WTC11 (cell line): ENCODE measurements around the gene MYLK4. TPM values are rescaled to one million over a fixed set of nuclear protein-coding genes. Genes with fewer than 3 reads are reported as not detected.
A peak's percentile ranks its signal among the peaks of the same experiment; 100 is the strongest.

Source experiments
- ATAC-seq: fragments of 200-7000 bp; cut with Tn5 transposase; 2 replicates; pipeline ENCODE4 v1.10.0; 2021; ENCODE audit warnings: mild to moderate bottlenecking, moderate library complexity
- CTCF ChIA-PET: fragments of 300-600 bp; sonication (Branson Sonifier 250); formaldehyde crosslinking; loops from one replicate; lab custom pipeline; 2021; ENCODE audit warnings: antibody characterized with exemption; lab: Charles Lee
- POLR2A ChIA-PET: fragments of 350-600 bp; sonication (Branson Sonifier 250); formaldehyde crosslinking; loops from one replicate; lab custom pipeline; 2021; ENCODE audit warnings: antibody characterized with exemption; lab: Charles Lee
- DNase-seq: peaks from one replicate; pipeline ENCODE4 v3.0.0; 2021; ENCODE audit warnings: low spot score
- H3K27ac Mint-ChIP-seq: 2 replicates; pipeline ENCODE4 v1.8.0; 2021; ENCODE audit warnings: mixed read lengths
- H3K27me3 Mint-ChIP-seq: 2 replicates; pipeline ENCODE4 v1.8.0; 2021; ENCODE audit warnings: low read depth, mild to moderate bottlenecking, moderate library complexity, mixed read lengths
- H3K36me3 Mint-ChIP-seq: 2 replicates; pipeline ENCODE4 v1.8.0; 2021; ENCODE audit warnings: mixed read lengths
- H3K4me1 Mint-ChIP-seq: 2 replicates; pipeline ENCODE4 v1.8.0; 2022; ENCODE audit warnings: mixed read lengths
- H3K4me3 Mint-ChIP-seq: 2 replicates; pipeline ENCODE4 v1.8.0; 2021; ENCODE audit warnings: mild to moderate bottlenecking, moderate library complexity, mixed read lengths
- H3K9me3 Mint-ChIP-seq: 2 replicates; pipeline ENCODE4 v1.8.0; 2021; ENCODE audit warnings: mixed read lengths
- CREM ChIP-seq: sonication (generic); formaldehyde crosslinking; IDR thresholded peaks from 2 replicates; pipeline ENCODE4 v1.8.1; 2022; ENCODE audit warnings: mild to moderate bottlenecking, missing genetic modification reagents, moderate library complexity
- TEAD4 ChIP-seq: sonication (generic); formaldehyde crosslinking; IDR thresholded peaks from 2 replicates; pipeline ENCODE4 v1.8.0; 2022; ENCODE audit warnings: mild to moderate bottlenecking, missing genetic modification reagents
- ZNF219 ChIP-seq: sonication (generic); formaldehyde crosslinking; IDR thresholded peaks from 2 replicates; pipeline ENCODE4 v1.8.0; 2023; ENCODE audit warnings: missing genetic modification reagents, mild to moderate bottlenecking, borderline replicate concordance
- ZNF671 ChIP-seq: fragments of 250-450 bp; sonication (Bioruptor Pico); IDR thresholded peaks from 2 replicates; pipeline ENCODE4 v1.8.0; 2021; ENCODE audit warnings: mild to moderate bottlenecking
- total RNA-seq: library from RNA; stranded (reverse); gene quantifications from 3 replicates; pipeline ENCODE4 v1.2.3, GENCODE V29; 2021
- TF ChIP-seq, protein P1 (sequence below): sonication (generic); formaldehyde crosslinking; IDR thresholded peaks from 2 replicates; pipeline ENCODE4 v1.8.1; 2023; ENCODE audit warnings: mild to moderate bottlenecking, missing genetic modification reagents
- TF ChIP-seq, protein P2 (sequence below): fragments of 200-600 bp; IDR thresholded peaks from 2 replicates; pipeline ENCODE4 v1.8.0; 2022; ENCODE audit warnings: antibody characterized with exemption
- TF ChIP-seq, protein P3 (sequence below): sonication (generic); formaldehyde crosslinking; IDR thresholded peaks from 2 replicates; pipeline ENCODE4 v1.8.1; 2022; ENCODE audit warnings: low read depth, mild to moderate bottlenecking, moderate library complexity, missing genetic modification reagents, borderline replicate concordance
- TF ChIP-seq, protein P4 (sequence below): sonication (generic); formaldehyde crosslinking; IDR thresholded peaks from 2 replicates; pipeline ENCODE4 v1.8.0; 2022; ENCODE audit warnings: mild to moderate bottlenecking, missing genetic modification reagents
- TF ChIP-seq, protein P5 (sequence below): sonication (generic); formaldehyde crosslinking; IDR thresholded peaks from 2 replicates; pipeline ENCODE4 v1.8.1; 2022; ENCODE audit warnings: mild to moderate bottlenecking, missing genetic modification reagents, moderate library complexity, borderline replicate concordance
- TF ChIP-seq, protein P6 (sequence below): sonication (generic); formaldehyde crosslinking; conservative IDR thresholded peaks from 2 replicates; pipeline ENCODE4 v1.8.1; 2023; ENCODE audit warnings: mild to moderate bottlenecking, low read depth, missing genetic modification reagents, moderate library complexity

MYLK4 gene
- total RNA-seq, 1 experiment from 2014 or later = 0.13 TPM

DNA sequence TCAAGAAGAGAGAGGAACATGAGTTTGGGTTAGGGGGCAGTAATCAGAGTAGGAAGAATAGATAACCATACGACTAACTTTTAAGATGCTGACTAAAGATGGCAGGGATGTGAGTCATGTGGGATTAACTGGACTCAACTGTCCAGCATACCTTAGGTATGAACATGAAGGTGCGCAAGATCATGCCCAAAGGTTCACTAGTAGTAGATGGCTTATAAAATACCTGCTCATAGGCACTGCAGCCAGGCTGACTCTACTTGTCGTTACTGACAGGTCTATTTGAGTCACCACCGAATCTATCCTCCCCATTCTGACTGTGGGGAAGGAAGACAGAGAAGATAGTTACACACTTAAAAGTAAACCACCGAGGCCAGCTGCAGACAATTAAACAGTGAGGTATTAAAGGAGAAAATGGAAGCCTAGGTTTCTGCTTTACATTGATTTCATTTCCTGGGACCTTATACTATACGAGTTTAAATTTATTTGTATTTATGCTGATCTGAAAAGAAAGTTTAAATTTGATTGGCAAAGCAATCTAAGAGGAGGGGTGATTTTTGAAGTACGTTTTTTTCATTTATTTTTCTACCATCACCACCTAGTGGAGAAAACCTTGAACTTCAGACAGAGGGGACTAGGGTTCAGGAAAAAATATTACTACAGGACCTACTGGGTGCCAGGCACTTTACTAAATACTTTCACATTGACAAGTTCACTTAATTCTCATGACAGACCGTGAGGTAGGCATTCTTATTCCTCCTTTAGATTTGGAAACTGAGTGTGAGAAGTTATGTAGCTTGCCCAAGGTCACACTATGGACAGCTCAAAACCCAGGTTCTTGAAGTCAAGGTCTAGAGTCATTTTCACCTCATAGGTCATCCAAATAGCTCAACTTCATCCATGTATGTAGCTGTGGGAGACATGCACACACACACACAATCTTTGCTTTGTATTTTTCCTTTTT is 10.4 kb upstream of the MYLK4 start:
- no peaks in the 10 kb centered on the region for H3K36me3 Mint-ChIP-seq
- ATAC-seq (no peak), DNase-seq (no peak)
- H3K4me3 Mint-ChIP-seq = no peak overlapping the region
- no peaks in the 10 kb centered on the region for H3K27me3 Mint-ChIP-seq
- peaks cover 8% of the 10 kb centered on the region for H3K4me1 Mint-ChIP-seq
- H3K9me3 Mint-ChIP-seq = peaks cover 21% of the 10 kb centered on the region
- H3K27ac Mint-ChIP-seq = no peak overlapping the region
- ChIA-PET CTCF (interaction anchor here (0.6 to 2.3 kb wide), 7 partner anchors 11 to 191 kb away, joined by 3 to 18 read pairs (median 4); partner anchors contain the start of gene MYLK4), POLR2A (no interaction called here)
- TF ChIP-seq, protein P1, sequence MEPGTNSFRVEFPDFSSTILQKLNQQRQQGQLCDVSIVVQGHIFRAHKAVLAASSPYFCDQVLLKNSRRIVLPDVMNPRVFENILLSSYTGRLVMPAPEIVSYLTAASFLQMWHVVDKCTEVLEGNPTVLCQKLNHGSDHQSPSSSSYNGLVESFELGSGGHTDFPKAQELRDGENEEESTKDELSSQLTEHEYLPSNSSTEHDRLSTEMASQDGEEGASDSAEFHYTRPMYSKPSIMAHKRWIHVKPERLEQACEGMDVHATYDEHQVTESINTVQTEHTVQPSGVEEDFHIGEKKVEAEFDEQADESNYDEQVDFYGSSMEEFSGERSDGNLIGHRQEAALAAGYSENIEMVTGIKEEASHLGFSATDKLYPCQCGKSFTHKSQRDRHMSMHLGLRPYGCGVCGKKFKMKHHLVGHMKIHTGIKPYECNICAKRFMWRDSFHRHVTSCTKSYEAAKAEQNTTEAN (CRISPR knock-in tag) = no peak
- TF ChIP-seq, protein P2, sequence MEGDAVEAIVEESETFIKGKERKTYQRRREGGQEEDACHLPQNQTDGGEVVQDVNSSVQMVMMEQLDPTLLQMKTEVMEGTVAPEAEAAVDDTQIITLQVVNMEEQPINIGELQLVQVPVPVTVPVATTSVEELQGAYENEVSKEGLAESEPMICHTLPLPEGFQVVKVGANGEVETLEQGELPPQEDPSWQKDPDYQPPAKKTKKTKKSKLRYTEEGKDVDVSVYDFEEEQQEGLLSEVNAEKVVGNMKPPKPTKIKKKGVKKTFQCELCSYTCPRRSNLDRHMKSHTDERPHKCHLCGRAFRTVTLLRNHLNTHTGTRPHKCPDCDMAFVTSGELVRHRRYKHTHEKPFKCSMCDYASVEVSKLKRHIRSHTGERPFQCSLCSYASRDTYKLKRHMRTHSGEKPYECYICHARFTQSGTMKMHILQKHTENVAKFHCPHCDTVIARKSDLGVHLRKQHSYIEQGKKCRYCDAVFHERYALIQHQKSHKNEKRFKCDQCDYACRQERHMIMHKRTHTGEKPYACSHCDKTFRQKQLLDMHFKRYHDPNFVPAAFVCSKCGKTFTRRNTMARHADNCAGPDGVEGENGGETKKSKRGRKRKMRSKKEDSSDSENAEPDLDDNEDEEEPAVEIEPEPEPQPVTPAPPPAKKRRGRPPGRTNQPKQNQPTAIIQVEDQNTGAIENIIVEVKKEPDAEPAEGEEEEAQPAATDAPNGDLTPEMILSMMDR = peak; percentile 44

DNA sequence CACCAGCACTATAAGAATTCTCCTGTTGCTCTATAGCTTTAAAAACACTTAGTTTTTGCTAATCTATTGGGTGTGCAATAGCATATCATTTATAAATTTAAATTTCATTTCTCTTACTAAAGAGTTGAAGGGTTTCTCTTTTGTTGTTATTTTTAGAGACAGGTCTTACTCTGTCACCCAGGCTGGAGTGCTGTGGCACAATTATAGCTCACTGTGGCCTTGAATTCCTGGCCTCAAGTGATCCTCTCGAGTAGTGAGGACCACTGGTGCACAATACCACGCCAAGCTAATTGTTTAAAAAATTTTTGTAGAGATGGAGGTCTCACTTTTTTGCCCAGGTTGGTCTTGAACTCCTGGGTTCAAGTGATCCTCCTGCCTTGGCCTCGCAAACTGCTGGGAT is 8.3 kb upstream of the MYLK4 start:
- DNase-seq = no peak
- ATAC-seq = no peak
- TF ChIP-seq, protein P3, sequence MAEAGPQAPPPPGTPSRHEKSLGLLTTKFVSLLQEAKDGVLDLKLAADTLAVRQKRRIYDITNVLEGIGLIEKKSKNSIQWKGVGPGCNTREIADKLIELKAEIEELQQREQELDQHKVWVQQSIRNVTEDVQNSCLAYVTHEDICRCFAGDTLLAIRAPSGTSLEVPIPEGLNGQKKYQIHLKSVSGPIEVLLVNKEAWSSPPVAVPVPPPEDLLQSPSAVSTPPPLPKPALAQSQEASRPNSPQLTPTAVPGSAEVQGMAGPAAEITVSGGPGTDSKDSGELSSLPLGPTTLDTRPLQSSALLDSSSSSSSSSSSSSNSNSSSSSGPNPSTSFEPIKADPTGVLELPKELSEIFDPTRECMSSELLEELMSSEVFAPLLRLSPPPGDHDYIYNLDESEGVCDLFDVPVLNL = no peak
- TF ChIP-seq ZNF671 (CRISPR knock-in tag) (no peak), ZNF219 (CRISPR knock-in tag) (no peak)
- TF ChIP-seq, protein P4, sequence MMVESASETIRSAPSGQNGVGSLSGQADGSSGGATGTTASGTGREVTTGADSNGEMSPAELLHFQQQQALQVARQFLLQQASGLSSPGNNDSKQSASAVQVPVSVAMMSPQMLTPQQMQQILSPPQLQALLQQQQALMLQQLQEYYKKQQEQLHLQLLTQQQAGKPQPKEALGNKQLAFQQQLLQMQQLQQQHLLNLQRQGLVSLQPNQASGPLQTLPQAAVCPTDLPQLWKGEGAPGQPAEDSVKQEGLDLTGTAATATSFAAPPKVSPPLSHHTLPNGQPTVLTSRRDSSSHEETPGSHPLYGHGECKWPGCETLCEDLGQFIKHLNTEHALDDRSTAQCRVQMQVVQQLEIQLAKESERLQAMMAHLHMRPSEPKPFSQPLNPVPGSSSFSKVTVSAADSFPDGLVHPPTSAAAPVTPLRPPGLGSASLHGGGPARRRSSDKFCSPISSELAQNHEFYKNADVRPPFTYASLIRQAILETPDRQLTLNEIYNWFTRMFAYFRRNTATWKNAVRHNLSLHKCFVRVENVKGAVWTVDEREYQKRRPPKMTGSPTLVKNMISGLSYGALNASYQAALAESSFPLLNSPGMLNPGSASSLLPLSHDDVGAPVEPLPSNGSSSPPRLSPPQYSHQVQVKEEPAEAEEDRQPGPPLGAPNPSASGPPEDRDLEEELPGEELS (CRISPR knock-in tag) = no peak
- no peaks in the 10 kb centered on the region for H3K27me3 Mint-ChIP-seq
- H3K4me1 Mint-ChIP-seq = peaks cover under 1% of the 10 kb centered on the region
- H3K27ac Mint-ChIP-seq = no peak overlapping the region
- H3K4me3 Mint-ChIP-seq = no peak overlapping the region
- no peaks in the 10 kb centered on the region for H3K36me3 Mint-ChIP-seq
- ChIA-PET POLR2A (no interaction called here), CTCF (interaction anchor here (1.0 to 1.6 kb wide), 2 partner anchors 9 to 21 kb away, joined by 4 read pairs; no protein-coding TSS in a partner anchor)
- peaks cover 21% of the 10 kb centered on the region for H3K9me3 Mint-ChIP-seq

DNA sequence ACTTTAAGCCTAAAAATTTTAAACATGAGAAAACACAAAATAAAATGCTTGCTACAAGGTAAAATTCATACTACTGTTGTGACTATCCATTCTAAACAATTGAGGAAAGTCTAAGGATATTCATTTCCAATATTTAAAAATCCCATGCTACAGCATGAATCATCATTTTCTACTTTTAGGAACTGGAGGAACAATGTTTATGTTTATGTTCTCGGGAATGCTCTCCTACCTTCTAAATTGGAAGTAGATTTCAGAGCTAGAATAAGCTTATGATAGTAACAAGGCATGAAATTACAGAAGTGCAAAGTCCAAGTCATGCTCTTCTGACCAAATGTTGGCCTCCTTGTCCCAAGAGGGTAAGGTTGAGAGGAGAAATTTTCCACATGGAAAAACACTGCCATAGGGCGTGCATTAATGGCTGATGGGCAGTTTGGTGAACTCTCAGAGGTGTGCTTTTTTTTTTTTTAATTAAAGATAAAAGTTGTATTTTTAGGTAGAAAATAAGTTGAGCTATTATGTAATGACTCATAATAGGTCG is 6.0 kb upstream of the MYLK4 start:
- H3K27ac Mint-ChIP-seq = no peak overlapping the region
- H3K4me3 Mint-ChIP-seq = no peak overlapping the region
- H3K9me3 Mint-ChIP-seq = peaks cover 16% of the 10 kb centered on the region
- CTCF ChIA-PET = interaction anchor here (1.1 to 2.0 kb wide), 2 partner anchors 19 to 34 kb away, joined by 4 to 9 read pairs; no protein-coding TSS in a partner anchor
- no peaks in the 10 kb centered on the region for H3K36me3 Mint-ChIP-seq
- TF ChIP-seq, protein P5, sequence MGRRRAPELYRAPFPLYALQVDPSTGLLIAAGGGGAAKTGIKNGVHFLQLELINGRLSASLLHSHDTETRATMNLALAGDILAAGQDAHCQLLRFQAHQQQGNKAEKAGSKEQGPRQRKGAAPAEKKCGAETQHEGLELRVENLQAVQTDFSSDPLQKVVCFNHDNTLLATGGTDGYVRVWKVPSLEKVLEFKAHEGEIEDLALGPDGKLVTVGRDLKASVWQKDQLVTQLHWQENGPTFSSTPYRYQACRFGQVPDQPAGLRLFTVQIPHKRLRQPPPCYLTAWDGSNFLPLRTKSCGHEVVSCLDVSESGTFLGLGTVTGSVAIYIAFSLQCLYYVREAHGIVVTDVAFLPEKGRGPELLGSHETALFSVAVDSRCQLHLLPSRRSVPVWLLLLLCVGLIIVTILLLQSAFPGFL (CRISPR knock-in tag) = no peak
- TF ChIP-seq TEAD4 (CRISPR knock-in tag) (no peak), CREM (no peak)
- TF ChIP-seq, protein P6, sequence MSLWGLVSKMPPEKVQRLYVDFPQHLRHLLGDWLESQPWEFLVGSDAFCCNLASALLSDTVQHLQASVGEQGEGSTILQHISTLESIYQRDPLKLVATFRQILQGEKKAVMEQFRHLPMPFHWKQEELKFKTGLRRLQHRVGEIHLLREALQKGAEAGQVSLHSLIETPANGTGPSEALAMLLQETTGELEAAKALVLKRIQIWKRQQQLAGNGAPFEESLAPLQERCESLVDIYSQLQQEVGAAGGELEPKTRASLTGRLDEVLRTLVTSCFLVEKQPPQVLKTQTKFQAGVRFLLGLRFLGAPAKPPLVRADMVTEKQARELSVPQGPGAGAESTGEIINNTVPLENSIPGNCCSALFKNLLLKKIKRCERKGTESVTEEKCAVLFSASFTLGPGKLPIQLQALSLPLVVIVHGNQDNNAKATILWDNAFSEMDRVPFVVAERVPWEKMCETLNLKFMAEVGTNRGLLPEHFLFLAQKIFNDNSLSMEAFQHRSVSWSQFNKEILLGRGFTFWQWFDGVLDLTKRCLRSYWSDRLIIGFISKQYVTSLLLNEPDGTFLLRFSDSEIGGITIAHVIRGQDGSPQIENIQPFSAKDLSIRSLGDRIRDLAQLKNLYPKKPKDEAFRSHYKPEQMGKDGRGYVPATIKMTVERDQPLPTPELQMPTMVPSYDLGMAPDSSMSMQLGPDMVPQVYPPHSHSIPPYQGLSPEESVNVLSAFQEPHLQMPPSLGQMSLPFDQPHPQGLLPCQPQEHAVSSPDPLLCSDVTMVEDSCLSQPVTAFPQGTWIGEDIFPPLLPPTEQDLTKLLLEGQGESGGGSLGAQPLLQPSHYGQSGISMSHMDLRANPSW (CRISPR knock-in tag) = no peak
- TF ChIP-seq, protein P2 = no peak
- DNase-seq (no peak), ATAC-seq (no peak)
- POLR2A ChIA-PET = interaction anchor here (0.7 kb wide), 1 partner anchor 1817 kb away, joined by 3 read pairs; no protein-coding TSS in a partner anchor
- no peaks in the 10 kb centered on the region for H3K27me3 Mint-ChIP-seq
- no peaks in the 10 kb centered on the region for H3K4me1 Mint-ChIP-seq
